ENCODE data around the gene KCTD16.

Gene KCTD16

GRCh38 chr5:144297081-144297480 lies 126.4 kb downstream of the KCTD16 start:
- DNase-seq: no peak

GRCh38 chr5:144298658-144299057 lies 128.0 kb downstream of the KCTD16 start:
- DNase-seq: no peak

- no peak for DNase-seq
Measured at GRCh38 chr5:144304688-144305087, 134.0 kb downstream of the KCTD16 start.

- no peak for DNase-seq
Measured at GRCh38 chr5:144307736-144308135, 137.1 kb downstream of the KCTD16 start.

- DNase-seq: no peak
Measured at GRCh38 chr5:144308174-144308573, 137.5 kb downstream of the KCTD16 start.

- no peak for DNase-seq
Measured at GRCh38 chr5:144308906-144309670, 138.4 kb downstream of the KCTD16 start.

GRCh38 chr5:144310621-144311020 lies 139.9 kb downstream of the KCTD16 start:
- DNase-seq: no peak

GRCh38 chr5:144313147-144313726 lies 142.6 kb downstream of the KCTD16 start:
- DNase-seq: no peak

GRCh38 chr5:144315026-144315425 lies 144.4 kb downstream of the KCTD16 start:
- DNase-seq: no peak

GRCh38 chr5:144315994-144316634 lies 145.4 kb downstream of the KCTD16 start:
- DNase-seq: no peak

- no peak for DNase-seq
Measured at GRCh38 chr5:144318011-144318410, 147.3 kb downstream of the KCTD16 start.

- DNase-seq: no peak
Measured at GRCh38 chr5:144318460-144318859, 147.8 kb downstream of the KCTD16 start.

- DNase-seq: no peak
Measured at GRCh38 chr5:144323181-144323580, 152.5 kb downstream of the KCTD16 start.

- no peak for DNase-seq
Measured at GRCh38 chr5:144325532-144325931, 154.9 kb downstream of the KCTD16 start.

- no peak for DNase-seq
Measured at GRCh38 chr5:144328494-144328893, 157.8 kb downstream of the KCTD16 start.

- no peak for DNase-seq
Measured at GRCh38 chr5:144328980-144329379, 158.3 kb downstream of the KCTD16 start.

- DNase-seq: no peak
Measured at GRCh38 chr5:144329681-144330080, 159.0 kb downstream of the KCTD16 start.

- DNase-seq: no peak
Measured at GRCh38 chr5:144331361-144331760, 160.7 kb downstream of the KCTD16 start.

GRCh38 chr5:144332265-144332664 lies 161.6 kb downstream of the KCTD16 start:
- DNase-seq: peak; percentile 4 to 5

- DNase-seq: no peak
Measured at GRCh38 chr5:144333336-144333920, 162.8 kb downstream of the KCTD16 start.

GRCh38 chr5:144335561-144335960 lies 164.9 kb downstream of the KCTD16 start:
- no peak for DNase-seq

- no peak for DNase-seq
Measured at GRCh38 chr5:144336191-144336961, 165.7 kb downstream of the KCTD16 start.

- no peak for DNase-seq
Measured at GRCh38 chr5:144352330-144352729, 181.7 kb downstream of the KCTD16 start.

Measured in Kasumi-1 (cell line).